Stimulated activated CD8-positive, alpha-beta memory T cell treated with anti-CD3 and anti-CD28 coated beads, Interleukin-7, amount 100 ng/mL, for 4 hours (primary cell): ENCODE measurements around the gene CIT.
"Not testable (repeated sequence)": the region's sequence is repeated elsewhere in the genome, so short reads cannot be mapped to it uniquely, and the experiment has no call there.

Source experiments
- DNase-seq, 2 donors: peaks; one replicate each; pipeline ENCODE4 v3.0.0-alpha.2; 2020; ENCODE audit warnings: low read depth in 2 of 2

CIT gene, protein sequence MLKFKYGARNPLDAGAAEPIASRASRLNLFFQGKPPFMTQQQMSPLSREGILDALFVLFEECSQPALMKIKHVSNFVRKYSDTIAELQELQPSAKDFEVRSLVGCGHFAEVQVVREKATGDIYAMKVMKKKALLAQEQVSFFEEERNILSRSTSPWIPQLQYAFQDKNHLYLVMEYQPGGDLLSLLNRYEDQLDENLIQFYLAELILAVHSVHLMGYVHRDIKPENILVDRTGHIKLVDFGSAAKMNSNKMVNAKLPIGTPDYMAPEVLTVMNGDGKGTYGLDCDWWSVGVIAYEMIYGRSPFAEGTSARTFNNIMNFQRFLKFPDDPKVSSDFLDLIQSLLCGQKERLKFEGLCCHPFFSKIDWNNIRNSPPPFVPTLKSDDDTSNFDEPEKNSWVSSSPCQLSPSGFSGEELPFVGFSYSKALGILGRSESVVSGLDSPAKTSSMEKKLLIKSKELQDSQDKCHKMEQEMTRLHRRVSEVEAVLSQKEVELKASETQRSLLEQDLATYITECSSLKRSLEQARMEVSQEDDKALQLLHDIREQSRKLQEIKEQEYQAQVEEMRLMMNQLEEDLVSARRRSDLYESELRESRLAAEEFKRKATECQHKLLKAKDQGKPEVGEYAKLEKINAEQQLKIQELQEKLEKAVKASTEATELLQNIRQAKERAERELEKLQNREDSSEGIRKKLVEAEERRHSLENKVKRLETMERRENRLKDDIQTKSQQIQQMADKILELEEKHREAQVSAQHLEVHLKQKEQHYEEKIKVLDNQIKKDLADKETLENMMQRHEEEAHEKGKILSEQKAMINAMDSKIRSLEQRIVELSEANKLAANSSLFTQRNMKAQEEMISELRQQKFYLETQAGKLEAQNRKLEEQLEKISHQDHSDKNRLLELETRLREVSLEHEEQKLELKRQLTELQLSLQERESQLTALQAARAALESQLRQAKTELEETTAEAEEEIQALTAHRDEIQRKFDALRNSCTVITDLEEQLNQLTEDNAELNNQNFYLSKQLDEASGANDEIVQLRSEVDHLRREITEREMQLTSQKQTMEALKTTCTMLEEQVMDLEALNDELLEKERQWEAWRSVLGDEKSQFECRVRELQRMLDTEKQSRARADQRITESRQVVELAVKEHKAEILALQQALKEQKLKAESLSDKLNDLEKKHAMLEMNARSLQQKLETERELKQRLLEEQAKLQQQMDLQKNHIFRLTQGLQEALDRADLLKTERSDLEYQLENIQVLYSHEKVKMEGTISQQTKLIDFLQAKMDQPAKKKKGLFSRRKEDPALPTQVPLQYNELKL (N-terminal part only)

DNA sequence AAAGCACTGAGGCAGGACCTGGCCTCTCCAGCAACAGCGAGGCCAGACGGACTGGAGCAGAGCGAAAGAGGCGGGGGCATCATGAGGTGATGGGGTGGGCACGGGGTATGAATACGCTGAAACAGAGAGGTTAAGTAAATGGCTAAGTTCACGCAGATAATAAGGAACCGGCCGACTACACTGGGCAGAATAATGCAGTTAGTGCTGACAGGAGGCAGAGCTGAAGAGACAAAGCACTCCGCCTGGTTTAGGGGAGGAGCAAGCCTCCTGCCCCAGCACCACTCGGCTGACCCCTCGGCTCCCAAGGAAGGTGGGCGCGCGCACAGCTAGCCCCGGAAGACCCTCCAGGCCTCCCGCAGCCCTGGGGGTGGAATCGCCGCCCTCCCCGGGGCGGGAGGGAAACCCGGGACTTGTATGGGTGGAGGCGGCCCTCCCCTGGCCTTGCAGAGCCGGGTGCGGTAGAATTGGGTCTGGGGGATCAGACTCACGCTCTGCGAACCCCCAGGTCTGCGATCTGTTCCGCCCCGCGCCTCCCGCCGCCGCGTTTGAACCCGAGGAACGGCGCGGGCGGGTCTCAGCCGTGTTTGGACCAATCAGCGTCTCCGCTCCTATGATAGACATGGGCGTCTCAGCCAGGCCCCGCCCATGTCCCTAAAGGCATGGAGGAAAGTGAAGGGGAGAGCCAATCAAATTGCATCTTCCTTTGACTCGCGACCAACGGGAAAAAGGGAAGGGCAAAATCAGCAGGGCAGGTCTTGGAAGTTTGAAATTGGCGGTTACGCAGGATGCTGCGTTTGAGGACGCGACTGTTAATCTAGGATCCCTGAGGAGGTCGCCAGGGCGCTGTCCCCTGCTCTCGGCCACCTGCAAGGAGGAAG, at the start of gene CIT:
CIT (minus strand) TSS at position 560 of the 878 bp plus-strand sequence. CDS start 1,152 bp downstream, outside the sequence.
- peak; percentile 71 to 76 for DNase-seq

DNA sequence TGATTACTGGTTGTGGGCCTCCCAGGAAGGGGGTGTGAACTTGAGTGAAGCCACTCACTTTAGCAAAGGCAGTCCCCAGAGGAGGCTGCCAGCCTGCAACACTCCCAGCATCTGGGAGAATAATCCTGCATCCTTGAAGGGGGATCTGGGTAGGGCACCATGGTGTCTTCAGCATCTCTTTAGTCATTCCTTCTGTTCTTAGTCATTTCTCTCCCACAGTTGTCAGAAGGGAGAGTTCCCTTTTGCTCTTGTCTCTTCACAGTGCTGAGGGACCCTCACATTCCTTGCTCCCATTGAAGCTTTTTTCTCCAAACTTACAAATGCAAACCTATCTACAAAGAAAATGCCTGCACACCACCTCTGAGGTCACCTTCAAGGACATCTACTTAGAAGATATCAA, 48.1 kb upstream of the CIT start:
- no peak for DNase-seq

DNA sequence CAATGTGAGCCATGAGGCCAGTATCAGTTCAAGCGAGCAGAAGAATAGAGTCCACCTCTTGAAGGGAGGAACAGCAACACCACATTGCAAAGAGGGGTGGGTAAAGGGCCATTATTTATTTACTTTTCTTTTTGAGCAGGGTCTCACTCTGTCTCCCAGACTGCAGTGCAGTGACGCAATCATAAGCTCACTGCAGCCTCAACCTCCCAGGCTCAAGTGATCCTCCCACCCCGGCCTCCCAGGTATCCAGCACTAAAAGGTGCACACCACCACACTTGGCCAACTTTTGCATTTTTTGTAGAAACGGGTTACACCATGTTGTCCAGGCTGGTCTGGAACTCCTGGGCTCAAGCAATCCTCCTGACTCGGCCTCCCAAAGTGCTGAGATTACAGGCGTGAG, 42.9 kb upstream of the CIT start:
- no peak for DNase-seq

DNA sequence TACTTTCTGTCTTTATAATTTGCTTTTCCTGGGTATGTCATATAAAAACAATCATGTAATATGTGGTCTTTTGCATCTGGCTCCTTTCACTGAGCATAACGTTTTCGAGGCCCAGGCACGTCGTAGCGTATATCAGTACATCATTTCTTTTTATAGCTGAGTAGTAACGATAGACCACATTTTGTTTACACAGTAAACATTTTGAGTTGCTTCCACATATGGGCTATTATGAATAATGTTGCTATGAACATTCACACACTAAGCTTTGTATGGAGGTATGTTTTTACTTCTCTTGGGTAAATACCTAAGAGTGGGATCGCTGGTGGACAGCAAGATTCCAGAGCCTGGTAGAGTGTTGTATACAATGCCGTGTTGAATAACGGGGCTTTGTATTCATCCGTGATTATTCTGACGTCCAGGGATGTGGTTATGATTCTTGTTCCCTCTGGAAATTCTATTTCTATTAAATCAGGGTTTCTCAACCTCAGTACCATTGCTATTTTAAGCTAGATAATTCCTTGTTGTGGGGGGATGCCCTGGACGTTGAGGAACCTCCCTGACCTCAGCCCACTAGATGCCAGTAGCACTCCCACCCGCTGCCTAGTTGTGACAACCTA, 38.9 kb upstream of the CIT start:
- DNase-seq, result no peak

DNA sequence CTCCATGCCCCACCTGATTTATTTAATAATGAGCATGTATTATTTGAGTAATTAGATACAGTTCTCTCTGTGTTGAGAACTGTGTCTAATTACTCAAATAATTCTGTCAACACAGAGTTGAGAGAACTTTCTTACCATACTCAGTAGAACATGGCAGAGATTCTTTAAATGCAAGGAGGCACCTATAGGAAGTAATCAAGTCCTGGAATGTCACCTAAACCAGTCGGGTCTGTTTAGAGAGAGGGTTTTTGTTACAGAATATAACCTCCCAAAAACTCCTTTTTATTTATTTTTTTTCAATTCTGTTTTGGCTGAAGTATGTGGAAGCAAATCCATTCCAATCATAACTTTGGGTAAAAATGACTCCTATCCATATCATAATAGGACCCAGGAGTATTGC, 37.5 kb upstream of the CIT start:
- DNase-seq, result no peak

DNA sequence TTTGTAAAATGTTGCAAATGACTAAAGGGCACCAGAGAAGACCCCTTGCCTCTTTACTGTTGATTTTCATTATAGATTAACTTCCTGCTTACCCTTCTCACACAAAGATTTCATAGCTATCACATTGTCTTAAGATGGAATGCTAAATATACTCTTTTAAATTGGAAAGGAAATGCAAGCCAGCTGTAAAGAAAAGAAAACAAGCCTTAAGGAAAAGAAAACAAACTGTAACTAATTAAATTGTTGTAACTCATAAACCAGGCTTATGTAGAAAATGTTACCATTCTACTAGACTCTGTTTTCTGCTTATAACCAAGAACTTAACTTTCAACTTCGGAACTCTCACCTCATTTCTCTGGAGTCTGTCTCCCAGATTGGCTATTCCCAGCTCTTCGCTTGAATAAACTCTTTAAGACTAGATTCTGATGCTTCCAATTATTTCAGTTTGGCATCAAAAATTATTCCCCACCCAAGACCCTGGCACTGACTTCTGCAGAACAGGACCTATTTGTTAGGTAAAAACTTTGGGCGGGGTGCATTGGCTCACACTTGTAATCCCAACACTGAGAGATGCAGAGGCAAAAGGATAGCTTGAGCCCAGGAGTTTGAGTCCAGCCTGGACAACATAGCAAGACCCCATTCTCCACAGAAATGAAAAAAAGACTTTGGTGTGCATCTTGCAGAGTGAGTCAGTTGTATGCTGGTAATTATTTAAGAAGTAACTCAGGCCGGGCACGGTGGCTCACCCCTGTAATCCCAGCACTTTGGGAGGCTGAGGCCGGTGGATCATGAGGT, 36.6 kb upstream of the CIT start:
- no peak for DNase-seq

DNA sequence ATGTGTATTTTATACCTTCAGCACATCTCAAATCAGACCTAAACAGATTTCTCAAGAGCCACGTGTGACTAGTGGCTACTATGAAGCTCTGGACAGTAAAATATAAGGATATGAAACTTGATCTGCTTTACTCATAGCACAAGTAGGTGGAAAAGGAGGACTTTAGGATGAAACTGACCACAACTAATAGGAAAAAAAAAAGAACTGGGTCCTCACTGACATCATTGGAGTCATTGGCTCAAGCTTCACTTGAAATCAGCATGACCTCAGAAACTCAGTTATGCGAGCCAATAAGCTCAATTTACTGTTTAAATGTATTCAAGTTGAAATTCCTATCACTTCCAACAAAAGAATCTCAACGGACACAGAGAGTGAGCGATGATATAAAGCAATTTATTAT, 34.1 kb upstream of the CIT start:
- DNase-seq, result no peak

DNA sequence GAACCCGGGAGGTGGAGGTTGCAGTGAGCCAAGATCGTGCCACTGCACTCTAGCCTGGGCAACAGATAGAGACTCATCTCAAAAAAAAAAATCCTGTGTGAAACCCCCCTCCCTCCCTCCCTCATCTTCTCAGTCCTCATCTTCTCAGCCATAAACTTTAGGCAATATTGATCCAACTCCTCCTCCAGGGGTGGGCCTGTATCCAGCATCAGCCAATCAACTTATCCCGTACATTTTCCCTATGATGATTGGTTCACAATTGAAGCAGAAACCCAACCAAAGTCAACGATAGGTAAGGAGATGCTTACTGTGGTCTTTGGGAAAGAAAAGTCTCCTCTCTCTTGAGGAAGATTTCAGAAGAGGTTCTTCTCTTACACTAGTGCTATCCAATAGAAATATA, 33.5 kb upstream of the CIT start:
- DNase-seq, result no peak

DNA sequence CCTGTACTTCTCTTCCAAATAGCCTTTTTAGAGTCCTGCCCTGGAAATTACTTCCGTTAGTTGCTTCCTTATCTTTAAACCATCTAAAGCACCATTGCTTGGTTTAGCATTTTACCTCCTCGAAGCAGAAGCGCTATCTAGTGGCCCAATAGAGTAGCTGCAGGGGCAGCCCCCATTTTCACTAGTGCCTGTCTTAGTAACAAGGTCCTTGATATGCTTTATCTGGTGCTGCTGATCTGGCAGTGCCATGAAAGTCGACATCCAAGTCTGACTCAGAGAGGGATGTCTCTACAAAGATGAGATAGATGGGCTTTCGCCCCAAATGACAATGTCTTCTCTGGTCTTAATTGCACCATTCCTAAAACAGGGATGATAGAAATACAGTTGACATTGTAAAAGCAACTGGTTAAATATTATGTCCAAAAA, 25.0 kb upstream of the CIT start:
- peak; percentile 48 to 55 for DNase-seq

DNA sequence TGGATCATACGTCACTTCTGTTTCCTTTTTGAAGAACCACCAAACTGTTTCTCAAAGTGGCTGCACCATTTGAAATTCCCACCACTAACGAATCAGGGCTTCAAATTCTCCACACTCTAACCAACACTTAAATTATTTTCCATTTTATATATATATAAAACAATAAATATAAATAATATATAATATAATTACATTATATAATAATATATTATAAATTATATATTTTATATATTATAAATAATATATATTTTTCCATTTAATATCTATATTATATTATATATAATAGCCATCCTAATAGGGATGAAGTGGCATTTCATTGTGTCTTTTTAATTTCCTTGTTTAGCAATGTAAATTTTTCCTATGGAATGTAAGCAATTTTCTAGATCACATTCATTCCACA, 24.6 kb upstream of the CIT start:
- DNase-seq, result no peak

DNA sequence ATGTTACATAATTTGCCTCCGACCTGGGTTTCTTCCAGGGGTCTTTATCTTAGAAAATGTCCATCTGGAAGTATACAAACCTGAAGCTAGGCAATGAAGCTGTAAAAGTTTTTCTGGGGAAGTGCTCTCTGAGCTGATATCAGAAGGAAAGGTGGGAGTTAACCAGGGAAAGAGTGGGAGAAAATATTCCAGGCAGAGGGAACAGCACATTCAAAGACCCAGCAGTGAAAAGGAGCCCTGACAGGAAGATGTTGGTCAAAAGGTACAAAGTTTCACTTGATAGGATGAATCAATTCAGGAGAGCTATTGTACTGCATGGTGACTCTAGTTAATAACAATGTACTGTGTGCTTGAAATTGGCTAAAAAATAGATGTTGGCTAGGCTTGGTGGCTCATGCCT, 17.8 kb upstream of the CIT start:
- DNase-seq, result no peak

DNA sequence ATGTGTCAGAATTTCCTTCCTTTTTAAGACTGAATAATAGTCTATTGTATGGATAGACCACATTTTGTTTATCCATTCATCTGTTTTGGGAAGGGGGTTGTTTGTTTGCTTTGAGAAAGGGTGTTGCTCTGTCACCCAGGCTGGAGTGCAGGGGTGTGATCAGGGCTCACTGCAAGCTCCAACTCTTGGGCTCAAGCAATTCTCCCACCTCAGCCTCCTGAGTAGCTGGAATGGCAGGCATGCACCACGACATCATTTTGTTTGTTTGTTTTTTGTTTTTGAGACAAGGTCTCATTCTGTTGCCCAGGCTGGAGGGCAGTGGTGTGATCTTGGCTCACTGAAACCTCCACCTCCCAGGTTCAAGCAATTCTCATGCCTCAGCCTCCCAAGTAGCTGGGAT, 15.5 kb upstream of the CIT start:
- DNase-seq, result not testable (repeated sequence)

DNA sequence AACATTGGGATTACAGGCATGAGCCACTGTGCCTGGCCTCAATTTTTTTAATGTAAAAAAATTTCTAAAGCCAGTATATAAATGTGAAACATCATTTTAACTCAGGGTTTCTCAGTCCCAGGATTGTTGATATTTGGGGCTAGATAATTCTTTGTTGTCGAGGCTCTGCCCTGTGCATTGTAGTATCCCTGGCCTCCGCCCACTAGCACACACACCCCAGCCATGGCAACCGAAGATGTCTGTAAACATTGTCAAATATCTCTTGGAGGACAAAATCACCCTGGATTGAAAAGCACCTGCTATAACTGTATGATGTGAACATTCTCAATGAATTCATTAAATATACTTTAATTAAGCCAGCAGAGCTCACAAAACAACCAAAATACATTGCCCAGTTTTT, 8.4 kb upstream of the CIT start:
- no peak for DNase-seq

DNA sequence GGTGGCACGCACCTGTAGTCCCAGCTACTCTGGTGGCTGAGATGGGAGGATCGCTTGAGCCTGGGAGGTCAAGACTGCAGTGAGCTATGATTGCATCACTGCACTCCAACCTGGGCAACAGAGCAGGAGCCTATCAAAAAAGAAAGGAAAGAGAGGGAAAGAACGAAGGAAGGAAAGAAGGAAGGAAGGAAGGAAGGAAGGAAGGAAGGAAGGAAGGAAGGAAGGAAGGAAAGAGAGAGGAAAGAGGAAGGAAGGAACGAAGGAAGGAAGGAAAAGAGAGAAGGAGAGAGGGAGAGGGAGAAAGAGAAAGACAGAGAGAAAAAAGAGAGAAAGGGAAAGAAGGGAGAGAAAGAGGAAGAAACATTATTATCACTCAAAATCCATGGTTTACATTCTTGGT, 6.7 kb upstream of the CIT start:
- DNase-seq, result not testable (repeated sequence)

DNA sequence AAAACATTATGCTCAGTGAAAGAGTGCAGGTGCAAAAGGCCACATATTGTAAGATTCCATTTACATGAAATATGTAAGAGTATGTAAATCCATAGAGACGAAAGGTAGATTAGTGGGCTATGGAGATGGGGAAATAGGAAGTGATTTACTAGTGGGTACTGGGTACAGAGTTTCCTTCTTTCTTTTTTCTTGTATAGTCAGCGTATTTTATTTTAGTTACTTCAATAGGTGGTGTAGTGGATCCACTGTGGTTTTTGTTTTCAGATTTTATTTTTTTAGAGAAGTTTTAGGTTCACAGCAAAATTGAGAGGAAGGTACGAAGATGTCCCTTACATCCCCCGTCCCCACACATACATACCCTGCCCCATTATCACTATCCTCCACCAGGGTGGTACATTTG, 6.1 kb upstream of the CIT start:
- no peak for DNase-seq

DNA sequence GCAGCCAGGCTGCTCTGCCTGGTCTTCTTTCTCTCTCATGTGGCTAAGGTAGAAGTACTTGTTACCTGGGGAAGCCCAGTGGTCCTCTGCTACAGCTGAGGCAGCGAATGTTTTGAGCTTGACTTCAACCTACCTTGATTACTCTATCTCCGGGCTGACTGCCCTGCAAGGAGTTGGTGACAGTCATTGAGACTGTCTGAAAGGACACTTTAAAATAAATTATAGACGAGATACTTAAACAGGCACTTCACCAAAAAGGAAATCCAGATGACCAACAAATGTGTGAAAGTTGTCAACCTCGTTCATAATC, 474 bp upstream of the CIT start:
- DNase-seq, result no peak

DNA sequence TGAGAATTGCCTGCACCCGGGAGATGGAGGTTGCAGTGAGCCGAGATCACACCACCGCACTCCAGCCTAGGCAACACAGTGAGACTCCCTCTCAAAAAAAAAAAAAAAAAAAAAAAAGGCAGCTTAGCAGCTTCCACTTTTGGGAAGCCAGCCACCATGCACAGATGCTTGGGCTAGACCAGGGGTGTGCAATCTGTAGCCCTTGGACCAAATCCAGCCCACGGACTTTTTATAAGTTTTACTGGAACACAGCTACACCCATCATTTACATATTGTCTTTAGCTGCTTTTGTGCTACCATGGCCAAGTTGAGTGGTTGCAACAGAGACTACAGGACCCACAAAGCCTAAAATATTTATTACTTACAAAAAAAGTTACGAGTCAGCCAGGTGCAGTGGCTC, 6.7 kb downstream of the CIT start:
- DNase-seq, result no peak

DNA sequence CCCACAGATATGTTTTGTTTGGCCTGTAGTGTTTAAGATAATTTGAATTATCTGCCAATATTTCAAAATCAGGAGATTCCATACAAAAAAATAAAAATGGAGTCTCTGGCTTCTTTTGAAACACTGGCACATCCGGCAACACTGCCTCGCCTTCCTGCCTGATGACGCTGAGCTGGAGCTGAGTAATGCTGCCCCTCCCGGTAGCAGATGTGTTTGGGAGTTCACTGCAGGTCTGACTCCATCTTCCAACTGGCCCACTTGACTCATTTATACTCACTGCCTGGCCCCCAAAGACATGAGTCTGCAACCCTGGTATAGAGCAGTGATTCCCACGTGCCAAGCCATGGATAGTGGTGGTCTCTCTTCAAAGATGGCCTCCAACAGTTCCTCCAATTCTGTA, 7.4 kb downstream of the CIT start:
- DNase-seq, result no peak

DNA sequence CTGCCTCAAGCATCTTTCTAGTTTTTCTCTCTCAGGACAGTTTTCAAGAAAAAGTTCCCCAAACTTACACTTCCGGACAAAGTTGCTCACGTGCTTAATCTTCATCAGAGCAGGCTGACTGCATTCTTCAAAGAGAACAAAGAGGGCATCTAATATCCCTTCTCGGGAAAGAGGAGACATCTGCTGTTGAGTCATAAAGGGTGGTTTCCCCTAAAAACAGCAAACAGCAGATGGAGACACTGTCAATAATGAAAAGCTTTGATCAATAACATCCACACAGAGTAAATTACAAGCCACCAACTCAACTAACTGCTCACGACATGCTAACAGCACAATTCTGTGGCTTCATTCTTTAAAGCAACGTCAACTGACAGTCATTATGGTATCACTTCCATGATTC, 8.1 kb downstream of the CIT start:
- DNase-seq, result no peak

DNA sequence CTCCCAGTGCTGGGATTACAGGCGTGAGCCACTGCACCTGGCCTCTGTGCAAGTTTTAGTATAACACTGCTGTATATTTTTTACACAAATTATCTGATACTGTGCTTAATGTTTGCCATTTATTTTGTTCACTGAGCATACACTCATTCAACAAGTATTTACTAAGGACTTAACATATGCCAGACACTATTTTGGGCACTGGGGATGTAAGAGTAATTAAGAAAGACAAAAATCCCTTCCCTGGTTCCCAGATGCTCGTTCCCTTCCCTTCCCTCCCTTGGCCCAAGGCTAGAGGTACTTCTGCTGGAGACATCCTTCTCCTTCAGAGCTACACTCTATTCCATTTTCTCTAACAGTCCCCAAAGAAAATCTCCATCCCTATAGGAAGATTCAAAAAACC, 12.5 kb downstream of the CIT start:
- DNase-seq, result no peak
